ENCODE results near the gene TAF11.
"Not testable (repeated sequence)": the region's sequence is repeated elsewhere in the genome, so short reads cannot be mapped to it uniquely, and the experiment has no call there.

TAF11 gene, protein sequence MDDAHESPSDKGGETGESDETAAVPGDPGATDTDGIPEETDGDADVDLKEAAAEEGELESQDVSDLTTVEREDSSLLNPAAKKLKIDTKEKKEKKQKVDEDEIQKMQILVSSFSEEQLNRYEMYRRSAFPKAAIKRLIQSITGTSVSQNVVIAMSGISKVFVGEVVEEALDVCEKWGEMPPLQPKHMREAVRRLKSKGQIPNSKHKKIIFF

DNA sequence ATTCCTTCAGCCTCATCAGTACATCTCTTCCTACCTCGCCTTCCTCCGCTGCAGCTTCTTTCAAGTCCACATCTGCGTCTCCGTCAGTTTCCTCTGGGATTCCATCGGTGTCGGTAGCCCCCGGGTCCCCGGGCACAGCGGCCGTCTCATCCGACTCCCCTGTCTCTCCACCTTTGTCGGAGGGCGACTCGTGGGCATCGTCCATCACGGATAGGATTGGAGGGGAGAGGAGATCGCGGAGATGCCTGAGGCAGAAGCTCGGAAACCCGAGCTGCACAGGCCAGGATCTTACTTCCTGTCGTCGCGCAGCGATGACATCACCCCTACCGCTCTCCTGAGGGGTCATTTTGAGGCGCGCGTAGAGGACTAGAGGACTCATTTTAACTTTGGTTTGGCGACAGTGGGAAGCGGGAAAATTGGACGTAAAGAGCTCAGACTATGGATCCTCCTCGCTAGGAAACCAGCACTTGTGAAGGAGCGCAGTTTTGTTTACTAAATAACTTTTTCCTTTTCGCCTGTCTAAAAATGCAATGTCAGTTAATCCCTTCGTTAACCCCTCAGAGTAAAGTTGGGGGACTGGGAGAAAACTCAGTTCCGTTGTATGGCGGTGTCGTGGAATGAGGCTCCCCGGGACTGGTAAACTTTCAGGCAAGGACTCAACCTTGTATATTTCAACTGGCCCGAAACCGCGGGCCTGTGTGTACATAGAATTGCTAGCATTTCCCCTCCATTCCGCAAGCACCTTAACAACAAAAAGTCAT, at the start of gene TAF11:
Gene TAF11, minus strand, starts transcription at position 290 of the 761 bp plus-strand sequence. Its CDS starts 85 bp downstream, at position 205.
- TF ChIP-seq, protein P1, sequence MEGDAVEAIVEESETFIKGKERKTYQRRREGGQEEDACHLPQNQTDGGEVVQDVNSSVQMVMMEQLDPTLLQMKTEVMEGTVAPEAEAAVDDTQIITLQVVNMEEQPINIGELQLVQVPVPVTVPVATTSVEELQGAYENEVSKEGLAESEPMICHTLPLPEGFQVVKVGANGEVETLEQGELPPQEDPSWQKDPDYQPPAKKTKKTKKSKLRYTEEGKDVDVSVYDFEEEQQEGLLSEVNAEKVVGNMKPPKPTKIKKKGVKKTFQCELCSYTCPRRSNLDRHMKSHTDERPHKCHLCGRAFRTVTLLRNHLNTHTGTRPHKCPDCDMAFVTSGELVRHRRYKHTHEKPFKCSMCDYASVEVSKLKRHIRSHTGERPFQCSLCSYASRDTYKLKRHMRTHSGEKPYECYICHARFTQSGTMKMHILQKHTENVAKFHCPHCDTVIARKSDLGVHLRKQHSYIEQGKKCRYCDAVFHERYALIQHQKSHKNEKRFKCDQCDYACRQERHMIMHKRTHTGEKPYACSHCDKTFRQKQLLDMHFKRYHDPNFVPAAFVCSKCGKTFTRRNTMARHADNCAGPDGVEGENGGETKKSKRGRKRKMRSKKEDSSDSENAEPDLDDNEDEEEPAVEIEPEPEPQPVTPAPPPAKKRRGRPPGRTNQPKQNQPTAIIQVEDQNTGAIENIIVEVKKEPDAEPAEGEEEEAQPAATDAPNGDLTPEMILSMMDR (IDR thresholded peaks at IDR 0.05; ENCODE audit: extremely low read depth, insufficient read depth, missing control alignments): no peak
- DNase-seq (ENCODE audit: low spot score): peak; percentile 84
- in situ Hi-C loops (cut with MboI; ENCODE audit: low pct_unique_long_range_greater_than_20kb, low sequenced_read_pairs, unreplicated experiment): no loop called here

DNA sequence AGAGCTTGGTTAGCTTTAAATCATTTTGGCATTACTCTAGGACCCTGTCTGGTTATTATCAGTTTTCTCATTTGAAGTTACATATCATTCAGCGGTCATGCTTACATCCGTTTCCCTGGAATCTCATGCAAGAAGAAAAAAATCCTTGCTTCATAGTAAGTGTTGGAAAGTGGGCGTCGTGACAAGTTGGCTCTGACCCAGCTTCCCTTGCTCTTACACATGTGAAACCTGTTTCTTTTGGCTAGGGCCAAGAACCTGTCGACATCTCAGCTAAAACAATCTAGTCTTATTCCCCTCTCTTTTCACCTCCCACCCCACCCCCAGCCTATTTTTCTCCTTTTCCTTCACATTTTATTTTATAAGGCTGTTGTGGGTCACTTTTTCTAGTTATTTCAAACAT, 46.7 kb upstream of the TAF11 start:
- in situ Hi-C loops (cut with MboI; ENCODE audit: low pct_unique_long_range_greater_than_20kb, low sequenced_read_pairs, unreplicated experiment): no loop called here
- no peak for DNase-seq (ENCODE audit: low spot score)
- TF ChIP-seq, protein P1 (IDR thresholded peaks at IDR 0.05; ENCODE audit: extremely low read depth, insufficient read depth, missing control alignments): no peak

DNA sequence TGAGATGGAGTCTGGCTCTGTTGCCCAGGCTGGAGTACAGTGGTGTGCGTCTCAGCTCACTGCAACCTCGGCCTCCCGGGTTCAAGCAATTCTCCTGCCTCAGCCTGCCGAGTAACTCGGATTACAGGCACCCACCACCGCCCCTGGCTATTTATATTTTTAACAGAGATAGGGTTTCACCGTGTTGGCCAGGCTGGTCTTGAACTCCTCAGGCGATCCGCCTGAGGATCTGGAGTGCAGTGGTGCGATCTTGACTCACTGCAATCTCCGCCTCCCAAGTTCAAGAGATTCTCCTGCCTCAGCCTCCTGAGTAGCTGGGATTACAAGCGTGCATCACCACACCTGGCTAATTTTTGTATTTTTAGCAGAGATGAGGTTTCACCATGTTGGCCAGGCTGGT, 44.4 kb upstream of the TAF11 start:
- DNase-seq (ENCODE audit: low spot score); in situ Hi-C loops (cut with MboI; ENCODE audit: low pct_unique_long_range_greater_than_20kb, low sequenced_read_pairs, unreplicated experiment): not testable (repeated sequence)

DNA sequence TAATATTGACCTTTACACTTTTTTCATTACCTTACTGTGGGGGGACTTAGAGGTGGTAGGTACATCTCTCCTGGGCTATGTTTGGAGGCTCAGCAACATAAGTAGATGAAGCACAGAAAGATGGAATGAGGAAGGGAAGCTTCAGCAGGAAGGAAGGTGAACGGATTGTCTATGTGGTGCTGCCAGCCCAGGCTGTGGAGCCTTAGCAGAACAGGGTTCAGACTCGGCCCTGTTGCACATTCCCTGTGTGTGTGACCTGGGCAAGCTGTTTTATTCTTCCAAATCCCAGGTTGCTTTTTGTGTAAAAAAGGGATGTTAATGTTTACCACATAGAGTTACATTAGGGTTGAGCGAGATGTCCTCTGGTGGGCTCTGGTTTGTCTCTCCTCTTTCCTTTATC, 42.4 kb upstream of the TAF11 start:
- DNase-seq (ENCODE audit: low spot score): no peak
- in situ Hi-C loops (cut with MboI; ENCODE audit: low pct_unique_long_range_greater_than_20kb, low sequenced_read_pairs, unreplicated experiment): no loop called here
- TF ChIP-seq, protein P1 (IDR thresholded peaks at IDR 0.05; ENCODE audit: extremely low read depth, insufficient read depth, missing control alignments): no peak

DNA sequence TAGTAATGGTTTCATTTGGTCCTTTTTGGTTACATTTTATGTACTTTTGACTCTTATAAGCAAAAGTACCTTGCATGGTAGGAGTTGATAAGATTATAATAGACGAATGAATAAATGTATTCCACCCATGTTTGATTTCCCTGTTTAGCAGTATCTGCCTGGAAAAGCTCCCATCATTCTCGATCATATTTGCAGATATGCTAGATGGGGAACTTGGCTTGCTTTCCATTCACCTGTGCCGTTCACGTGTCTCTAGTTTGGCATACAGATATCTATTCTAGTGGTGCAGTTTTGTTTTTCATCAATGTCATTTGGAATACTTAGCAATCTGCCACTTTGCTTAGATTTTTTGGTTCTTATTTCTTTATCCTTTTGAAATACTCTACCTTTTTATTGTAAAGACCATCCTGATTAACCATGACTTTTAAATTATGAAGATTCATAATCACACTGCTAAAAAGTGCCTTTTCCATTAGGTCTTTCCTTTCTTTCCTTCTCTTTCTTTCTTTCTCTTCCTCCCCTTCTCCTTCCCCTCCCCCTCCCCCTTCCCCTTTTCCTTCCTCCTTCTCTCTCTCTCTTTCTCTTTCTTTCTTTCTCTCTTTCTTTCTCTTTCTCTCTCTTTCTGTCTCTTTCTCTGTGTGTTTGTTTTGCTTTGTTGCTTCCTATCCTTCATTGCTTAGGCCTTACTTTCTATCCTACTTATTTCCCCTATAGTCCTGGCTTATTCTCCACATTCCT, 41.6 kb upstream of the TAF11 start:
- TF ChIP-seq, protein P1 (IDR thresholded peaks at IDR 0.05; ENCODE audit: extremely low read depth, insufficient read depth, missing control alignments): no peak
- in situ Hi-C loops (cut with MboI; ENCODE audit: low pct_unique_long_range_greater_than_20kb, low sequenced_read_pairs, unreplicated experiment): no loop called here
- no peak for DNase-seq (ENCODE audit: low spot score)

DNA sequence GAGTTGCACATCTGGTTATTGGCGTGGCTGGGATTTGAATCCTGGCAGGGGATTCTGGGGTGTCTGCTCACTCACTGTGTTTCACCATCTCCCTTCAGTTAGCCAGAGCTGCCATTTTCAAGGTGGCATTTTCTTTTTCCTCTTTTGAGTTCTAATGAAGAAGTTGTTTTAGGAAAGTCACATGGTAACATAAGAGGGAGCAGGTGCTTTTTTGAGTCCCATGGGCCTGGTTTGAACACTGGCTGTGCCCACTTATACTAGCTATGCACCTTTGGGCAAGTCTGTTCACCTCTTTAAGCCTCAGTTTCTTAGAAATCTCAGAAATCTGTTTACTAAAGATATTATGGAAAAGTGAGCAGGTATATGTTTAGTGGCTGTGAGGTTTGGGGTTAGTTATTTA, 40.9 kb upstream of the TAF11 start:
- TF ChIP-seq, protein P1 (IDR thresholded peaks at IDR 0.05; ENCODE audit: extremely low read depth, insufficient read depth, missing control alignments): no peak

DNA sequence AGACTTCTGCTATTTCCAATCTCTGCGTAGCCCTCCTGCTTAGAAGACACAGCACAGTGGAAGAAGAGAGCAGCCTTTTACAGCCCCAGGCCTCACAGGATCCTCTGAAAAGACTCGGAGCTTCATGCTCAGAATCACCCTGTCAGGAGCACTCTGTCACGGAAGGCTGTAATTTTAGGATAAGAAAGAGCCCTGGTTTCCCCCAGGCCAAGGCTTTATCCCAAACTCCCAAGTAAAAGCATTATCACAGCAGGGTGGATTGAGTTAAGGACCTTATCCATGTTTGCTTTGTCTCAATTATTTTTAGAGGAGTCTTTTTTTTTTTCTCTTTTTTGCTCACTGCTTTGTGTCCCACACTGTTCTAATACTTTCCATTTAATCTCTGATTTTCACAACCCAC, 40.4 kb upstream of the TAF11 start:
- TF ChIP-seq, protein P1 (IDR thresholded peaks at IDR 0.05; ENCODE audit: extremely low read depth, insufficient read depth, missing control alignments): no peak
- DNase-seq (ENCODE audit: low spot score): no peak
- in situ Hi-C loops (cut with MboI; ENCODE audit: low pct_unique_long_range_greater_than_20kb, low sequenced_read_pairs, unreplicated experiment): no loop called here

More for the DNA sequence above, 40.9 kb upstream of the TAF11 start:
- no peak for DNase-seq (ENCODE audit: low spot score)
- in situ Hi-C loops (cut with MboI; ENCODE audit: low pct_unique_long_range_greater_than_20kb, low sequenced_read_pairs, unreplicated experiment): no loop called here
